ENCODE results near the gene NAIF1.
A peak's percentile ranks its signal among the peaks of the same experiment; 100 is the strongest.
"Not testable (repeated sequence)": the region's sequence is repeated elsewhere in the genome, so short reads cannot be mapped to it uniquely, and the experiment has no call there.

Gene NAIF1

DNA sequence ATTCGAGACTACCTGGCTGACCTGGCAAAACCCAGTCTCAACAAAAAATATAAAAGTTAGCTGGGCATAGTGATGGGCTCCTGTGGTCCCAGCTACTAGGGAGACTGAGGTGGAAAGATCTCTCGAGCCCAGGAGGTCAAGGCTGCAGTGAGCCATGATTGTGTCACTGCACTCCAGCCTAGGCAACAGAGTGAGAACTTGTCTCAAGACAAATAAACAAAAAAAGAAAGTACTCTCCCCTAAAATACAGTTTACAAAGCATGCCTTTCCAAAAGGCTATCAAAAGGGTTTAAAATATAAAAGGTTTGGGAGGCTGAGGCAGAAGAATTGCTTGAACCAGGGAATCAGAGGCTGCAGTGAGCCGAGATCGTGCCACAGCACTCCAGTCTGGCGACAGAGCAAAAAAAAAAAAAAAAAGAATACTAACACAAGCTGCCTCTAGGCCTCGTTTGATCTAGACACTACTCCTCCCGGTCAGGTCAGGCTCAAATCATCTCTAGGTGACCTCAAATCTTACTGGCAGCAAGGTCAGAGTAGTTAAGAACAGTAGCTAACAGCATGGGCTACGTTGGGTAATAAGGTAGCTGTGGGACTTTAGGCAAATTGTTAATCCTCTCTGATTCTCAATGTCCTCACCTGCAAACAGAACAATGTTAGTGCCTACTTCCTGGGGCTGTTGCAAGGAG, 9.3 kb downstream of the NAIF1 start:
- DNase-seq = no peak

DNA sequence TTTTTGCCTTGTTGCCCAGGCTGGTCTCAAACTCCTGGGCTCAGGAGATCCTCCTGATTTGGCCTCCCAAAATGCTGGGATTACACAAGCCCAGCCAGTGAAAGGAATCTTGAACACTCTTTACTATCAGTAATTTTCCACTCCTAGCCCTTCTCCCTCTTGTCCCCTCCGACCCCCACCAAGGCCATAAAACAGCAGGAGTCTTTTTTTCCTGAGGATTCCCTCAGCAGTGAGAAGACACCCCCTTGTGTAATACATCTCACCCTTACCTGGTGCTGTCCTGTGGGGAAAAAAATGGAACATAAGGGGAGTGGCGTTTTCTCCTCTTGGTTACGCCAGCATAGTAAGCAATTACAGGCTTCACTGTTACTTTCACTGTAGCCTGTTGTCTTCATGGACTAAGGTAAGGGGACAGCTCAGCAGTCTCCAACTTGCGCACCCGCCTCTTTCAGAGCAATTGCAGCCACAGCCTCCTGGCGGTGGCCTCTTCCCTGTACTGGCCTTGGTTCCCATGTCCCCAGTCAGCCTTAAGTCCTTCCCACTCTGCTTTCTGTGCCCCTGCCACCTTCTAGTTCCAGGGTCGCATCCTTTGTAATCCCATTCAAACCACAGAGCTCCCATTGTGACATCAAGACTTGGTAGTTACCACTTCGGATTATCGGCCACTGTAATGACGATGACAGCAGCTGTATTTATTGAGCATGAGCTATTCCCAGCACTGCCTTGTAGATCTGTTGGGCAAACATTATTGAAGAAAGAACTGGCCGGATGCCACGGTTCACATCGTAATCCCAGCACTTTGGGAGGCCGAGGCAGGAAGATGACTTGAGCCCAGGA, 10.0 kb downstream of the NAIF1 start:
- no peak for DNase-seq

DNA sequence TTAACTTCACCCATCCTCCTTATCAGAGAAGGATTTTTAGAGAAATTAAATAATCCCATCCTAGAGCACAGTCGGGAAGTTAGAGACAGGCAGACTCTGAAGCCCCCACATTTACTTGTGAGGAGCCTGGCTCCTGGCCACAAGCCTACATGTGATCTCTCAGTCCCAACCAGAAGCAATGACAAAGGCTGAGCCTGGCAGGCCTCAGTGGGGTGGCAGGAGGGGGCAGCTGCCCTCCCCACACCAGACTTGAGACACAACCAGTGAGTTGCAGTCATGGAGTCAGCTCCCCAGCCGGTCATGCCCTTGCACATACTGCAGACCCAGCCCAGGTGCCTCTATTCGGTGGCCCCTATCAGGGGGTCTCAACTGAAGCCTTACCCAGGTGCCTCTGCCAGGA, 11.0 kb downstream of the NAIF1 start:
- no peak for DNase-seq

DNA sequence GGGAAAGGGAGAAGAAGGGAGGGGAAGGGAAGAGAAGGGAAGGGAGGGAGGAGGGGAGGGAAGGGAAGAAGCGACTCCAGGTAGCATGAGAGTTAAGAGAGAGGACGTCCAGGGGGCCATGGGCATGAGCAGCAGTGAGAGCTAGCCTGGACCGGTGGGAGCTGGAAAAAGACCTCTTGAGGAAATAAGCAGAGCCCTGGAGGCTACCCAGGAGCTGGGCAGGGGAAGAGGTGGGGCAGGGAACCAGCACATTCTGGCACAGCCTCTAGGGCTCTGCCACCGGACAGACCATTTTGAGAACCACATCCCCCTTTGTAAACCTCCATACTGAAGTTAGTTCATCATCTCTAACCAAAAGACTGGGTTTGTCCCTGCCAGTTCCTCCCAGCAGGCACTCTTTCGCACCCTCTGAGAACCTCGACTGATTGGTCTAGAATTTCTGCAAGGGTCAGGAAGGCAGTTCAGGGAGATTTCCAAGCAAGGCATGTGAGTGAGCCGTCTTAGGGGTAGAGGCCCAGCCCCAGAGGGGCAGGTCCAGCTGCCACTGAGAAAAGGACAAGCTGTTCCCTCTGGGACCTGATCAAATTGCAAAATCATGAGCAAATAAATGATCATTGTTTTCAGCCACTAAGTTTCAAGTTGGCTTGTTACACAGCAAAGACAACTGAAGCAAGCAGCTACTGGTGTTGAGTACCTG, 11.6 kb downstream of the NAIF1 start:
- DNase-seq = no peak

DNA sequence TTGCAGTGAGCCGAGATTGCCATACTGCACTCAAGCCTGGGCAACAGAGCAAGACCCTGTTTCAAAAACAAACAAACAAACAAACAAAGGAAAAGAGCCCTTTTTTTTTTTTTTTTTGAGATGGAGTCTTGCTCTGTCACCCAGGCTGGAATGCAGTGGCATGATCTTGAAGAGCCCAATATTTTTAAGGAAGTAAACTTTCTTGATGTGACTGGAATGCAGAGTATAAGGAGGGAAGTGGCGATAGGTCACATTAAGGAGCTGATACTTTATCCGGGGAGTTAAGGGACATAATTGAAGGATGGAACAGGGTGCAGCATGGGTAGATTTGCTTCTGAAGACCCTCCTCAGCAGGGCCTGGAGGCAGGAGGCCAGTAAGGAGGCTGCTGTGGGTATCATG, 13.0 kb downstream of the NAIF1 start:
- no peak for DNase-seq

DNA sequence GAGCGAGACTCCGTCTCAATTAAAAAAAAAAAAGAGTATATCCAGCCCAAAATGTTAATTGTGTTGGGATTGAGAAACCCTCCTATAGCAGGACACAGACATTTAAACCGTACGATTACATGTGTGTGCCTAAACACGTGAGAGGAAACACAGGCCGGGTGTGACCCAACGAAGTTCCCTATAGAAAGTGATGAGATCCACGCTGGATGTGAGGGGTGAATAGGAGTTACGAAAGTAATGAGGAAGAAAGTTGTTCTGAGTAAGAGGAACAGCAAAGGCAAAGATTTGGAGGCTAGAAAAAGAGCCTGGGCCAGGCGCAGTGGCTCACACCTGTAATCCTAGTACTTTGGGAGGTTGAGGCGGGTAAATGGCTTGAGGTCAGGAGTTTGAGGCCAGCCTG, 13.6 kb downstream of the NAIF1 start:
- DNase-seq = no peak

DNA sequence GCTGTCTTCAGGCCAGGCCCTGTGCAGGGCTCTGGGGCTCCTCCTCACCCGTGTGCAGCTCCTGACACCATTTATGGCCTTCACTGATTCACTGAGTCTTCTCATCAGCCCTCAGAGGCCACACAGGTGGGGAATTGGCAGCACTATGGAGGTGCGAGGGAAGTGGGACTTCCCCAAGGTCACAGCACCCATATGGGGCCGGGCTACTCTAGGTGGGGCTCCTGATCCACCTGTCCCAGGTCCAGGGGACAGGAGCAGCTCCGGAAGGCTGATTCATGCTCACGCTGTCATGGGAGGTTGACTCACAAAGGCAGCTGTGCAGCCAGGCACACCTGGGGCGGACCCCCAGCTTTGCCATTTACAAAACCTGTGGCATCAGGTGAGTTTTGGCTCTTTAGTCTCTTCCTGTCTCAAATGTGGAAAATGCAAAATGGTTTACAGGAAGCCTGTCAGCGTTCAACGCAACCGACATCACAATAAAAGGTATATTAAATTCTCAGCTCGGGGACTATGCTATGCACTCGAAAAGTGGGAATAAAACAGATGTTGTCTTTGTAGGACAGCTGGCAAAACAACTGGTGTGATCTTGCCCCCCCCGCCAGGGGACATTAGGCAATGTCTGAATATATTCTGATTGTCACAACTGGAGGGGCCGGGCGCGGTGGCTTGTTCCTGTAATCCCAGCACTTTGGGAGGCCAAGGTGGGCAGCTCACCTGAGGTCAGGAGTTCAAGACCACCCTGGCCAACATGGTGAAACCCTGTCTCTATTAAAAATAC, 15.0 kb downstream of the NAIF1 start:
- no peak for DNase-seq

DNA sequence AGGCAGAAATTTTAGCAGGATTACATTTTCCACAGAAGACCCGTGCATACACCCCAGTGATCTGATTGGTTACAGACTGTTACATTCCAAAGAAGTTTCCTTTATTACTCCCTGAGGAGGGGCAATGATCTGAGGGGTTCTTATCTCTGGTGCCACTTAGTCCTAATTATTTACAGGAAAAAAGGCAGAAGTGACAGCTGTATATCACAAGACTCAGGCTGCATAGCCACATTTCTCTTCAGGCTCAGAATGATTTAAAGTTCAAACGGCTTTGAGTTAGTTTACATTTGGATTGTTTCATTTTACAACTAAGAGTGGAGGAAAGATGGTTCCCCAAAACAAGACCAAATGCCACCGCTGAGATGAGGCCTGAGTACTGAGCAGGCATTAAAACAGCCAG, 17.3 kb downstream of the NAIF1 start:
- no peak for DNase-seq

DNA sequence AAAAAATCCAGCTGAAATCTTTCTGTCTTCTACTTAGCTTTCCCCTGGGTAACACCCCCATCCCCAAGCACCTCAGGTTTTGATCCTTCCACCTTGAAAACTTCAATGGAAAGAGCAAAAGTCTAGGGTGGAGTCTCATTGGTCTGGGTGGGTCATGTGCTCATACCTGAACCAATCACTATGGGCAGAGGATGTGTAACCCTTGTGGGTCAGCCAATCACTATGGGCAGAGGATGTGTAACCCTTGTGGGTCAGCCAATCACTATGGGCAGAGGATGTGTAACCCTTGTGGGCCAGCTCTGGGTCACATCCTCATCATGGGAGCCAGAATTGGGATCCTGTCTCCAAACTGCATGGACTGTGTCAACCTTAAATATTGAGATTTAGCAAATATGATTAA, 18.5 kb downstream of the NAIF1 start:
- DNase-seq = no peak

DNA sequence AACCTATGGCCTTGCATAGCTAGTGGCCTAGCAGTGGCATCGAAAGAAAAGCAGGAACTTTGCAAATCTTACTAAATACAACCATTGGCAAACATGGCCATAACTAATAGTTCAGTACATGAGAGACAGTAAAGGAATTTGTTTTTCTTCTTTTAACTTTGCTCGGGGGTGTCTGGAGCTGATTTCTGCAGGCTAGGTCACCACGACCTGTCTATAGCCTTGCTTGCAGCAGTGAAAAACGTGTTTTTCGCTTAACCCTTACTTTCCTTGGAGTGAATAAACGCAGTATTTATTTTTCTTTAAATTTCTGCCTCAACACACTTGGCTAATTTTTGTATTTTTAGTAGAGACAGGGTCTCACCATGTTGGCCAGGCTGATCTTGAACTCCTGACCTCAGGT, 19.9 kb downstream of the NAIF1 start:
- no peak for DNase-seq

DNA sequence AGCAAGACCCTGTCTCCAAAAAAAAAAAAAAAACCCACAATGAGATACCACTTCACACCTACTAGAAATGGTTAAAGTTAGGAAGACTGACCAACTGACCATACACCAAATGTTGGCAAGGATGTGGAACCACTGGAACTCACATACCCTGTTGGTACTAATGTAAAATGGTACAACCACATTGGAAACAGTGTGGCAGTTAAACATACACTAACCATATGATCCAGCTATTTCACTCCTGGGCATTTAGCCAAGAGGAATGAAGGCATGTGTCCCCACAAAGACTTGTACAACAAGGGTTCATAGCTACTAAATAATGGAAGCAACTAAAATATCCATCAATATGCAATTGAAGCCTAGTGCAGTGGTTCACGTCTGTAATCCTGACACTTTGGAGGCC, 21.3 kb downstream of the NAIF1 start:
- no peak for DNase-seq

DNA sequence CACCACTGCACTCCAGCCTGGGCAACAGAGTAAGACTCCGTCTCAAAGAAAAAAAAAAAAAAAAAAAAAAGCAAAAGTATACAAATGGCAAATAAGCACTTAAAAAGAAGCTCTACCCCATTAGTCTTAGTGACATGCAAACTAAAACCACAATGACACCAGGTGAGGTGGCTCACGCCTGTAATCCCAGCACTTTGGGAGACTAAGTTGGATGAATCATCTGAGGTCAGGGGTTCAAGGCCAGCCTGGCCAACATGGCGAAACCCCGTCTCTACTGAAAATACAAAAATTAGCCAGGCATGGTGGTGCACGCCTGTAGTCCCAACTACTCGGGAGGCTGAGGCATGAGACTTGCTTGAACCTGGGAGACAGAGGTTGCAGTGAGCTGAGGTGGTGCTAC, 21.7 kb downstream of the NAIF1 start:
- DNase-seq = not testable (repeated sequence)

DNA sequence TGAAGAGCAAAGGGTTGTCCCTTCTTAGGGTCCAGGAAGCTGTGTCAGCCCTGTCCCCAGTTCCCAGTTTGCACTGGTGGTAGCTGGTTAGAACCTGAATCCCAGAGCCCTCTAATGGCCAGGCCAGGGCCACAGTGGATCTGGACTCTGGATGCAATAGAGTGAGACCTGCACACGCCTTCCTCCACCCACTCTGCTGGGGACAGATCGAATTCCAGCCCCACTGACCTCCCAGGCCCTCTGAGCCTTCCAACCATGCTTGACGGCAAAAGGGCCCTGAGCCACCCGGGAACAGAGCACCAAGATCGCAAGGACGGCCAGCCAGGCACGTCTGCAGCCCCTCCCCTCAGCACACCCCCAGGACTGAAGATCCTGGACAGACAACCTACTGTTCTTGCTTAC, 23.7 kb downstream of the NAIF1 start:
- DNase-seq = no peak

DNA sequence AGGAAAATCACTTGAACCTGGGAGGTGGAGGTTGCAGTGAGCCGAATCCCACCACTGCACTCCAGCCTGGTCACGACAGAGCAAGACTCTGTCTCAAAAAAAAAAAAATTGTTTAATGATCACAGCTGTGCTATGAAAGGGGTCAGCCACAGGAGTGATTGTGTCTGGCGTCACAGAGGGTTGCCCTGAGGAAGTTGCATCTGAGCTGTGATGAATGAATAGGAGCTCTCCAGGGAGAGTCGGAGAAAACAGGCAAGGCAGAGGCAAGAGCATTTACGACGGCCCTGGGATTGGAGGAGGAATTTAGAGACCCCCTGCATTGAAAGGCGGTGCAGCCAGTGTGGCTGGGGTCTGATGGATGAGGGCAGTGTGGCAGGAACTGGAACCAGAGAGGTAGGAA, 25.1 kb downstream of the NAIF1 start:
- no peak for DNase-seq

DNA sequence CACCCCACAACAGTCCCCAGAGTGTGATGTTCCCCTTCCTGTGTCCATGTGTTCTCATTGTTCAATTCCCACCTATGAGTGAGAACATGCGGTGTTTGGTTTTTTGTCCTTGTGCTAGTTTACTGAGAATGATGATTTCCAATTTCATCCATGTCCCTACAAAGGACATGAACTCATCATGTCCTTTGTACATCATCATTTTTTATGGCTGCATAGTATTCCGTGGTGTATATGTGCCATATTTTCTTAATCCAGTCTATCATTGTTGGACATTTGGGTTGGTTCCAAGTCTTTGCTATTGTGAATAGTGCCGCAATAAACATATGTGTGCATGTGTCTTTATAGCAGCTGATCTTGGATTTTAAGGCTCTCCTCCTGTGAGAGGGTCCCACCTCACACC, 26.3 kb downstream of the NAIF1 start:
- not testable (repeated sequence) for DNase-seq

DNA sequence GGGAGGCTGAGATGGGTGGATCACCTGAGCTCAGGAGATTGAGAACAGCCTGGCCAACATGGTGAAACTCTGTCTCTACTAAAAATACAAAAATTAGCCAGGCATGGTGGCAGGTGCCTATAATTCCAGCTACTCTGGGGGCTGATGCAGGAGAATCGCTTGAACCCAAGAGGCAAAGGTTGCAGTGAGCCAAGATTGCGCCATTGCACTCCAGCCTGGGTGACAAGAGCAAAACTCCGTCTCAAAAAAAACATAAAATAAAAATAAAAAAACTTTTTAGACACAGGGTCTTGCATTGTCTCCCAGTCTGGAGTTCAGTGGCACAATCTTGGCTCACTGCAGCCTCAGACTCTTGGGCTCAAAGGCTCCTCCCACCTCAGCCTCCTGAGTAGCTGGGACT, 30.6 kb downstream of the NAIF1 start:
- not testable (repeated sequence) for DNase-seq

DNA sequence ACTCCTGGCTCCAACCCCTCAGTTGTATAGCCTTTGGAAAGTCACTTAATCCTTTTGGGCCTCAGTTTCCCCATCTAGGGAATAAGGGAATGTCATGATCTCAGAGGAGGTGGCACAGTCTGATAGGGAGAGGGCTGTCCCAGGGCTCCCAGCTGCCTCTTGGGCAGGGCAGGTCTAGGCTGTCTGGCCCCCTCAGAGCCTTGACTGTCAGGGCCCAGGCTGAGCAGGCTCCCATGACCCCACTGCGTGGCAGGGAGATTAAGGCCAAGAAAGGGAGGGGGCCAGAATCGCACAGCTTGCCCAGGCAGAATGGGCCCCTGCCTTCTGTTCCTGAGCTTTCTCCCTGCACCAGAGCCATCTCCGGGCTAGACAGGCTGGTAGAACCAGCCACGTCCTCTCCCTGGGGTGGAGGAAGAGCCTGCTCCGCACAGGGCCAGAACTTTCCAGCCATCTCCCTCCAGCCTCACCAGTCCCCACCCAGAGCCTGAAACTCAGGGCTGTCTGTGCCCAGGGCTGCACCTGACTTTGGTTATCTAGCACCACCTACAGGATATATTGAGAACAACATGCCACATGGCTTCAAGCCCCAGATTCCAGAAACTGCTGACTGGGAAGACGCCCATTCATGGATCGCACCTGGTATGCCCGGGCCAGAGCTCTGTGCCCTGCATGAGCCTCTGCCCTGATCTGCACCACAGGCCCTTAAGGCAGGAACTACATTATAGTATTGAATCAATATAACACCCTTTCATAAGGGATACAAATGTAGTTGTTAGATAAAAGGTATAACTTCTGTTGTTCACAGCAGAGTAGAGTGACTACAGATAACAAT, 32.1 kb downstream of the NAIF1 start:
- DNase-seq = peak; percentile 37 to 76 (median 61)

DNA sequence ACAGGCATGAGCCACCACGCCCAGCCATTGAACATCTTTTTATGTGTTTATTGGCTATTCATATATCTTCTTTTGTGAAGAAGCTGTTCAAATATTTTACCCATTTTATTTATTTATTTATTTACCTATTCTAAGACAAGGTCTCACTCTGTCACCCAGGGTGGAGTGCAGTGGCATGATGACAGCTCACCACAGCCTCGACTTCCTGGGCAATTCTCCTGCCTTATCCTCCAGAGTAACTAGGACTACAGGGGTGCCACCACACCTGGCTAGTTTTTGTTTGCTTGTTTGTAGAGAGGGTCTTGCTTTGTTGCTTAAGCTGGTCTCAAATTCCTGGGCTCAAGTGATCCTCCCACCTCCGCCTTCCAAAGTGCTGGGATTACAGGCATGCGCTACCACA, 33.5 kb downstream of the NAIF1 start:
- no peak for DNase-seq

DNA sequence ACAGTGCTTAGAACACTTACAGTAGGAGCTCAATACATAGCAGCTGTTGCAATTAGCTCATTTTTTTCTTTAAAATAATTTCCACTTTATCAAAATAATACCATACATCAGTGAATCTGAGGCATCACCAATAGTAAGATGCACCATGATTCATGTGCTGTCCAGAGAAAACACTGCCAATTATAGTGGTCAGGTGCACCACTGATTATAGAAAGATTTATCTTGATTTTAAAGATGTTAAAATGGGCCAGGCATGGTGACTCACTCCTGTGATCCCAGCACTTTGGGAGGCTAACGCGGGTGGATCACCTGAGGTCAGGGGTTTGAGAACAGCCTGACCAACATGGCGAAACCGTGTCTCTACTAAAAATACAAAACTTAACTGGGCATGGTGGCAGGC, 39.4 kb downstream of the NAIF1 start:
- no peak for DNase-seq

DNA sequence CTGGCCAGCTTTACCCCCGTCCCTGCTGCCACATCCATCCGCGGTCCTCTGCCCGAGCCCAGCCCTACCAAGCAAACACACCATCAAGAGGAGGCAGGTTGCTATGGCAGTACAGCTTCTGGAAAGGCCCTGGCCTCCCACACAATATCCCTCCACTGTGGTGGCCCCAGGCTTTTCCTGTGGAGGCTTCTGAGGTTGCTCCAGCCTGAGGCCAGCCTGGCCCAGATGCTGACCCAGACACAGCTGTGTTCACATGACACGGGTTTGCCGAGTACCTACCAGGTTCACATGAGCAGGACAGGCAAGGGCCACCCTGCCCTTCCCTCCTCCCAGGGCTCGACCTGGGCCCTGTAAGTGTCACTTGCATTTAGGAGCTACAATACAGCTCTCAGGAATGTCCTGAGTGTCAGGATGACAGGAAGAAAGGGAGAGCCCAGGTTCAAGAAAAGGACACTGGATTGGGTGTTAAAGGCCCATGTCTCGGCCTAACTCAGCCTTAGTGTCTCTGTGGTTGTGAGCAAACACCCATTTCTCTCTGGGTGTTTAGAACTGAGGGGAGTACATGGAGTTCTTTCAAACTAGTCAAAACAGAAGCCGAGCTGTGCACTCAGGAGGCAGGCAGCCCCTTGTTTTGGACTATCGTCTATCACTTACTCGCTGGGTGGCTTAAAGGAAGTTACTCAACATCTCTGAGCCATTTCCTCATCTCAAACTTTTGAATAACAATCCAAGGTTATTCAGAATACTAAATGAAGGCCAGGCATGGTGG, 40.2 kb downstream of the NAIF1 start:
- DNase-seq = peak in 2 of 5 donors; percentile 24 to 80

DNA sequence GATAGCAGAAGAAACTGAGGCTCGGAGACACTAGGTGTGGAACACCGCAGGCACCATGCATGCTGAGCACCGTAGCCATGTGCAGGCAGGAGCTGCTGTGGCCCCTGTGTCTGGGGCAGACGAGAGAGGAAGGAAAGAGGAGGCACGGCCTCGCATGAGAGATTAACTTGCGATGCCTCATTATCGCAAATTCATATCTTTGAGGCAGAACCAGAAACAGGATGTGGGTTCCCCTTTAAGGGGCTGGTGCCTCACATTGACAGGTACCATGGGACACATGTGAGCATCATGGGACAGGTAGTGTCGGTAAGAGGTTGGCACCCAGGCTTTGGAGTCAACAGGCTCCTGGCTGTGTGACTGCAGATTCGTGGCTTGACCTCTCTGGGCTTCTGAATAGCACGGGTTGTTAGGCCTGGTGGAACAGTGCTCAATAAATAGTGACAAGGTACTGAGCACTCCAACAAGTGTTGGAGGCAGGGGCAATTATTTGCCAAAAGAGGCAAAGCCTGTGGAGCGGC, 40.8 kb downstream of the NAIF1 start:
- DNase-seq = peak; percentile 67 to 93 (median 83)
